ENCODE results near the gene MUC6.

MUC6 gene

GRCh38 chr11:985848-986247 is 50.7 kb downstream of the MUC6 start:
- no peak for TF ChIP-seq ESRRG (CRISPR knock-in tag; IDR thresholded peaks at IDR 0.05)
- no peak for TF ChIP-seq ISL1 (CRISPR knock-in tag; IDR thresholded peaks at IDR 0.05)
- no peak for TF ChIP-seq OSR1 (CRISPR knock-in tag; IDR thresholded peaks at IDR 0.05)
- no peak for TF ChIP-seq ZFP30 (CRISPR knock-in tag; IDR thresholded peaks at IDR 0.05)
- no peak for TF ChIP-seq ZNF8 (CRISPR knock-in tag; IDR thresholded peaks at IDR 0.05)
- TF ChIP-seq GLIS3 (CRISPR knock-in tag; IDR thresholded peaks at IDR 0.05), result no peak
- no peak for TF ChIP-seq ZNF565 (CRISPR knock-in tag; conservative IDR thresholded peaks at IDR 0.05; ENCODE audit: low read depth)
- TF ChIP-seq CSDC2 (CRISPR knock-in tag; IDR thresholded peaks at IDR 0.05), result no peak
- TF ChIP-seq, protein P1, sequence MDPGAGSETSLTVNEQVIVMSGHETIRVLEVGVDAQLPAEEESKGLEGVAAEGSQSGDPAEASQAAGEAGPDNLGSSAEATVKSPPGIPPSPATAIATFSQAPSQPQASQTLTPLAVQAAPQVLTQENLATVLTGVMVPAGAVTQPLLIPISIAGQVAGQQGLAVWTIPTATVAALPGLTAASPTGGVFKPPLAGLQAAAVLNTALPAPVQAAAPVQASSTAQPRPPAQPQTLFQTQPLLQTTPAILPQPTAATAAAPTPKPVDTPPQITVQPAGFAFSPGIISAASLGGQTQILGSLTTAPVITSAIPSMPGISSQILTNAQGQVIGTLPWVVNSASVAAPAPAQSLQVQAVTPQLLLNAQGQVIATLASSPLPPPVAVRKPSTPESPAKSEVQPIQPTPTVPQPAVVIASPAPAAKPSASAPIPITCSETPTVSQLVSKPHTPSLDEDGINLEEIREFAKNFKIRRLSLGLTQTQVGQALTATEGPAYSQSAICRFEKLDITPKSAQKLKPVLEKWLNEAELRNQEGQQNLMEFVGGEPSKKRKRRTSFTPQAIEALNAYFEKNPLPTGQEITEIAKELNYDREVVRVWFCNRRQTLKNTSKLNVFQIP (CRISPR knock-in tag; IDR thresholded peaks at IDR 0.05; ENCODE audit: borderline replicate concordance, low read depth), result no peak
- TF ChIP-seq SNAI2 (CRISPR knock-in tag; IDR thresholded peaks at IDR 0.05), result no peak
- no peak for TF ChIP-seq ZNF70 (CRISPR knock-in tag; IDR thresholded peaks at IDR 0.05)
- no peak for TF ChIP-seq ZFP3 (CRISPR knock-in tag; IDR thresholded peaks at IDR 0.05)
- TF ChIP-seq, protein P2, sequence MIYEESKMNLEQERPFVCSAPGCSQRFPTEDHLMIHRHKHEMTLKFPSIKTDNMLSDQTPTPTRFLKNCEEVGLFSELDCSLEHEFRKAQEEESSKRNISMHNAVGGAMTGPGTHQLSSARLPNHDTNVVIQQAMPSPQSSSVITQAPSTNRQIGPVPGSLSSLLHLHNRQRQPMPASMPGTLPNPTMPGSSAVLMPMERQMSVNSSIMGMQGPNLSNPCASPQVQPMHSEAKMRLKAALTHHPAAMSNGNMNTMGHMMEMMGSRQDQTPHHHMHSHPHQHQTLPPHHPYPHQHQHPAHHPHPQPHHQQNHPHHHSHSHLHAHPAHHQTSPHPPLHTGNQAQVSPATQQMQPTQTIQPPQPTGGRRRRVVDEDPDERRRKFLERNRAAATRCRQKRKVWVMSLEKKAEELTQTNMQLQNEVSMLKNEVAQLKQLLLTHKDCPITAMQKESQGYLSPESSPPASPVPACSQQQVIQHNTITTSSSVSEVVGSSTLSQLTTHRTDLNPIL (CRISPR knock-in tag; IDR thresholded peaks at IDR 0.05; ENCODE audit: low read depth), result no peak
- no peak for TF ChIP-seq TSHZ2 (CRISPR knock-in tag; IDR thresholded peaks at IDR 0.05)
- no peak for TF ChIP-seq ARNTL (CRISPR knock-in tag; IDR thresholded peaks at IDR 0.05; ENCODE audit: borderline replicate concordance, low read depth)
- ATAC-seq, result no peak

GRCh38 chr11:985406-985805 is 51.1 kb downstream of the MUC6 start:
- ATAC-seq, result no peak
- TF ChIP-seq GLIS3 (CRISPR knock-in tag; IDR thresholded peaks at IDR 0.05) (no peak), SNAI2 (CRISPR knock-in tag; IDR thresholded peaks at IDR 0.05) (no peak), ZNF8 (CRISPR knock-in tag; IDR thresholded peaks at IDR 0.05) (no peak), OSR1 (CRISPR knock-in tag; IDR thresholded peaks at IDR 0.05) (no peak), PPARA (CRISPR knock-in tag; IDR thresholded peaks at IDR 0.05; ENCODE audit: borderline replicate concordance) (no peak), RARB (CRISPR knock-in tag; IDR thresholded peaks at IDR 0.05) (no peak), CSDC2 (CRISPR knock-in tag; IDR thresholded peaks at IDR 0.05) (no peak)
- TF ChIP-seq, protein P3, sequence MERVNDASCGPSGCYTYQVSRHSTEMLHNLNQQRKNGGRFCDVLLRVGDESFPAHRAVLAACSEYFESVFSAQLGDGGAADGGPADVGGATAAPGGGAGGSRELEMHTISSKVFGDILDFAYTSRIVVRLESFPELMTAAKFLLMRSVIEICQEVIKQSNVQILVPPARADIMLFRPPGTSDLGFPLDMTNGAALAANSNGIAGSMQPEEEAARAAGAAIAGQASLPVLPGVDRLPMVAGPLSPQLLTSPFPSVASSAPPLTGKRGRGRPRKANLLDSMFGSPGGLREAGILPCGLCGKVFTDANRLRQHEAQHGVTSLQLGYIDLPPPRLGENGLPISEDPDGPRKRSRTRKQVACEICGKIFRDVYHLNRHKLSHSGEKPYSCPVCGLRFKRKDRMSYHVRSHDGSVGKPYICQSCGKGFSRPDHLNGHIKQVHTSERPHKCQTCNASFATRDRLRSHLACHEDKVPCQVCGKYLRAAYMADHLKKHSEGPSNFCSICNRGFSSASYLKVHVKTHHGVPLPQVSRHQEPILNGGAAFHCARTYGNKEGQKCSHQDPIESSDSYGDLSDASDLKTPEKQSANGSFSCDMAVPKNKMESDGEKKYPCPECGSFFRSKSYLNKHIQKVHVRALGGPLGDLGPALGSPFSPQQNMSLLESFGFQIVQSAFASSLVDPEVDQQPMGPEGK (CRISPR knock-in tag; IDR thresholded peaks at IDR 0.05; ENCODE audit: borderline replicate concordance), result no peak
- TF ChIP-seq, protein P4, sequence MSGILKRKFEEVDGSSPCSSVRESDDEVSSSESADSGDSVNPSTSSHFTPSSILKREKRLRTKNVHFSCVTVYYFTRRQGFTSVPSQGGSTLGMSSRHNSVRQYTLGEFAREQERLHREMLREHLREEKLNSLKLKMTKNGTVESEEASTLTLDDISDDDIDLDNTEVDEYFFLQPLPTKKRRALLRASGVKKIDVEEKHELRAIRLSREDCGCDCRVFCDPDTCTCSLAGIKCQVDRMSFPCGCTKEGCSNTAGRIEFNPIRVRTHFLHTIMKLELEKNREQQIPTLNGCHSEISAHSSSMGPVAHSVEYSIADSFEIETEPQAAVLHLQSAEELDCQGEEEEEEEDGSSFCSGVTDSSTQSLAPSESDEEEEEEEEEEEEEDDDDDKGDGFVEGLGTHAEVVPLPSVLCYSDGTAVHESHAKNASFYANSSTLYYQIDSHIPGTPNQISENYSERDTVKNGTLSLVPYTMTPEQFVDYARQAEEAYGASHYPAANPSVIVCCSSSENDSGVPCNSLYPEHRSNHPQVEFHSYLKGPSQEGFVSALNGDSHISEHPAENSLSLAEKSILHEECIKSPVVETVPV (CRISPR knock-in tag; IDR thresholded peaks at IDR 0.05), result no peak

GRCh38 chr11:984546-984945 is 52.0 kb downstream of the MUC6 start:
- no peak for ATAC-seq
- TF ChIP-seq, protein P2 (CRISPR knock-in tag; IDR thresholded peaks at IDR 0.05; ENCODE audit: low read depth), result no peak
- TF ChIP-seq RARB (CRISPR knock-in tag; IDR thresholded peaks at IDR 0.05) (no peak), SNAI2 (CRISPR knock-in tag; IDR thresholded peaks at IDR 0.05) (no peak), ESRRG (CRISPR knock-in tag; IDR thresholded peaks at IDR 0.05) (no peak), ZNF565 (CRISPR knock-in tag; conservative IDR thresholded peaks at IDR 0.05; ENCODE audit: low read depth) (no peak), TCF4 (CRISPR knock-in tag; IDR thresholded peaks at IDR 0.05; ENCODE audit: borderline replicate concordance) (no peak), ISL1 (CRISPR knock-in tag; IDR thresholded peaks at IDR 0.05) (no peak), TSHZ2 (CRISPR knock-in tag; IDR thresholded peaks at IDR 0.05) (no peak)
- TF ChIP-seq, protein P4 (CRISPR knock-in tag; IDR thresholded peaks at IDR 0.05), result no peak

All from SK-N-SH treated with all-trans-retinoic acid at 6 μM for 48 hours (cell line).